Gastrocnemius medialis (tissue), 4 donors: ENCODE results near the gene DGCR6L. TPM values are rescaled to one million over a fixed set of nuclear protein-coding genes. Genes with fewer than 3 reads are reported as not detected.
"Not testable (repeated sequence)": the region's sequence is repeated elsewhere in the genome, so short reads cannot be mapped to it uniquely, and the experiment has no call there.

Source experiments
- ATAC-seq, 2 donors: fragments of 150-250 bp; one replicate each; pipeline ENCODE4 v1.9.1; 2016
- DNase-seq, 2 donors: peaks; one replicate each; pipeline ENCODE4 v3.0.0-alpha.2; 2019
- H3K27ac ChIP-seq, 4 donors: fragments of 200-600 bp; sonication (generic); 1 replicate in 1 of 4; 2 replicates in 3 of 4; pipeline ENCODE4 v1.5.1; 2016 to 2018; ENCODE audit warnings: mild to moderate bottlenecking in 2 of 4, moderate library complexity in 1 of 4
- H3K27me3 ChIP-seq, 3 donors: fragments of 200-600 bp; sonication (generic) in 2 of 3; 1 replicate in 1 of 3; 2 replicates in 2 of 3; pipeline versions ENCODE4 v1.5.1 to v1.6.0; 2016 to 2019; ENCODE audit warnings: mild to moderate bottlenecking in 1 of 3, moderate library complexity in 1 of 3
- H3K36me3 ChIP-seq, 2 donors: fragments of 200-600 bp; sonication (generic) in 1 of 2; one replicate each; pipeline ENCODE4 v1.5.1; 2017 to 2018
- H3K4me1 ChIP-seq, 2 donors: fragments of 200-600 bp; sonication (generic) in 1 of 2; one replicate each; pipeline ENCODE4 v1.5.1; 2016 to 2017; ENCODE audit warnings: mild to moderate bottlenecking in 2 of 2
- H3K4me3 ChIP-seq, 4 donors: fragments of 200-600 bp; sonication (generic) in 3 of 4; 1 replicate in 1 of 4; 2 replicates in 3 of 4; pipeline ENCODE4 v1.5.1; 2016 to 2019; ENCODE audit warnings: mild to moderate bottlenecking in 2 of 4
- H3K9me3 ChIP-seq, 3 donors: fragments of 200-600 bp; sonication (generic) in 2 of 3; 1 replicate in 1 of 3; 2 replicates in 2 of 3; pipeline ENCODE4 v1.5.1; 2016 to 2019
- CTCF ChIP-seq, 5 experiments: fragments of 450-650 bp in 3 of 5; fragments of 200-600 bp in 2 of 5; sonication (generic) in 2 of 5; IDR thresholded peaks in 4 of 5; conservative IDR thresholded peaks in 1 of 5; 1 replicate in 4 of 5; 2 replicates in 1 of 5; pipeline ENCODE4 v1.5.1; 2016 to 2019; ENCODE audit warnings: antibody characterized with exemption in 5 of 5, mild to moderate bottlenecking in 3 of 5, moderate library complexity in 3 of 5
- POLR2A ChIP-seq, 2 donors: fragments of 450-650 bp; IDR thresholded peaks; one replicate each; pipeline ENCODE4 v1.6.1; 2017; ENCODE audit warnings: antibody characterized with exemption in 2 of 2, mild to moderate bottlenecking in 2 of 2, moderate library complexity in 2 of 2
- in situ Hi-C, 4 donors: fragments of 200-750 bp; cut with MboI; loops; one replicate each; pipeline versions ENCODE4 v1.15.0 to v1.8.0; 2017; ENCODE audit warnings: low sequenced_read_pairs in 4 of 4
- intact Hi-C: fragments of 100-400 bp; cut with DNase I; formaldehyde crosslinking; loops from one replicate; pipeline ENCODE4 v1.15.1; 2023; ENCODE audit warnings: low total_unique reads
- total RNA-seq, 4 donors: library from RNA; depleted of rRNA; stranded (reverse); fragments of >200 nt; gene quantifications; one replicate each; pipeline versions ENCODE4 v1.1.0 to v1.2.3, GENCODE V29; 2016

DGCR6L gene
- total RNA-seq, 4 donors from 2014 or later: 43.5 to 105 (median 67.5) TPM

GRCh38 chr22:20285473-20286311 lies 34.2 kb downstream of the DGCR6L start:
- TF ChIP-seq CTCF (IDR thresholded peaks at IDR 0.05 in 4 of 5, conservative IDR thresholded peaks at IDR 0.05 in 1 of 5): peak; percentile 68 to 86 (median 71)
- in situ Hi-C loops, H3K27me3 ChIP-seq: not testable (repeated sequence)

DNA sequence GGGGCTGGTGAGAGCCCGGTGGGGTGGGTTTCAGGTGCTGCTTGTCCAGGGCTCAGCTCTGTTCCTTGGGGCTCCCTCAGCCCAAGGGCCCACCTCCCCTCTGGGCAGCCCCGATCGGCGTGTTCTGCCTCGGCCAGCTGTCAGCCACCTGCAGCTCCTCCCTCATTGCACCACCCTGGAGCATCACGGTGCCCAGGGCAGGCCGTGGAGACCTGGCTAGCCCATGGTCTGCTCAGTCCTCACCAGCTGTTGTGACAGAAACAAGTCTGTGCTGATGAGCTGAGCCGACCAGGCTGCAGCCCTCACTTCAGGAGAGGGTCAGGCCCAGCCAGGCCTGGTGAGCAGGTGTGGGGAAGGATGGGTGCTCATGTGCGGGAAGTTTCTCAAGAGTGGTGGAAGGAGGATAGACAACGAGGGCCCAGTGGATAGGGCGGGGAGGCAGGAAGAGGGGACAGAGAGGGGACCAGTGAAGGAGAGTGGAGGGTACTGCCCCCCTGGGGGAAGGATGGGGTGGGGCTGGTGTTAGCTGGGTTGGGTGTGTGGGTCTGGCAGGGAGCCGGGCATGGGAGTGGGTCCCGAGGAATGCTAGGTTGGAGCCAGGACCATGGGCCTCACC lies 35.3 kb downstream of the DGCR6L start:
- no peak overlapping the region for H3K27ac ChIP-seq
- H3K4me3 ChIP-seq: no peak overlapping the region
- intact Hi-C loops: loop anchor here (1.0 kb wide), 1 partner anchor 127 kb away; no protein-coding TSS in a partner anchor
- H3K9me3 ChIP-seq: no peaks in the 10 kb centered on the region
- in situ Hi-C loops: no loop called here
- TF ChIP-seq POLR2A (IDR thresholded peaks at IDR 0.05) (no peak), CTCF (IDR thresholded peaks at IDR 0.05 in 4 of 5, conservative IDR thresholded peaks at IDR 0.05 in 1 of 5) (no peak)
- ATAC-seq (no peak), DNase-seq (no peak)
- no peaks in the 10 kb centered on the region for H3K27me3 ChIP-seq
- no peaks in the 10 kb centered on the region for H3K4me1 ChIP-seq
- no peaks in the 10 kb centered on the region for H3K36me3 ChIP-seq

More at GRCh38 chr22:20285473-20286311, 34.2 kb downstream of the DGCR6L start:
- not testable (repeated sequence) for H3K9me3 ChIP-seq, H3K4me1 ChIP-seq, H3K36me3 ChIP-seq, H3K27ac ChIP-seq, H3K4me3 ChIP-seq
- peak; percentile 40 to 71 for DNase-seq
- peak; percentile 89 to 92 for ATAC-seq
- intact Hi-C loops: loop anchor here (1.0 kb wide), 1 partner anchor 128 kb away; no protein-coding TSS in a partner anchor

DNA sequence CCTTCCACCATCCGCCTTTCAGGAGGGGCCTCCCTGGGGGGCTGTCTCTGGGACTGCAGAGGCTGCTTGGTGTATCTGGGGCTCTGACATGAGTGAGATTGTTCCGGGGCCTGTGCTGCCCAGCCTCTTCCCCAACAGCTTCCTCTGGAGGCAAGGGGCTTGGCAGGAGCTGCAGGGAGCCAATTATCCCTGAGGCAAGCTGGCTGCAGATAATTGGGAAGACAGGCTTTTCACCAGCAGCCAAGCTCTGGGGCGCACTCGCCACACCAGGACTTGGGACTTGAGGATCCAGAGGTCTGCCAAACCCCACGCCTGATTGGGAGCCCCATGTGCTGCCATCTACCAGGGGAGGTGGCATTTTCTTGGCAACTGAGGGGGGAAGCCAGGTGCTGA lies 36.2 kb downstream of the DGCR6L start:
- Histone ChIP-seq H3K36me3 (no peaks in the 10 kb centered on the region), H3K27me3 (no peaks in the 10 kb centered on the region), H3K9me3 (no peaks in the 10 kb centered on the region), H3K4me1 (no peaks in the 10 kb centered on the region), H3K27ac (no peak overlapping the region), H3K4me3 (no peak overlapping the region)
- TF ChIP-seq POLR2A (IDR thresholded peaks at IDR 0.05) (no peak), CTCF (IDR thresholded peaks at IDR 0.05 in 4 of 5, conservative IDR thresholded peaks at IDR 0.05 in 1 of 5) (no peak)
- ATAC-seq (no peak), DNase-seq (no peak)
- in situ Hi-C loops: no loop called here
- intact Hi-C loops: no loop called here

DNA sequence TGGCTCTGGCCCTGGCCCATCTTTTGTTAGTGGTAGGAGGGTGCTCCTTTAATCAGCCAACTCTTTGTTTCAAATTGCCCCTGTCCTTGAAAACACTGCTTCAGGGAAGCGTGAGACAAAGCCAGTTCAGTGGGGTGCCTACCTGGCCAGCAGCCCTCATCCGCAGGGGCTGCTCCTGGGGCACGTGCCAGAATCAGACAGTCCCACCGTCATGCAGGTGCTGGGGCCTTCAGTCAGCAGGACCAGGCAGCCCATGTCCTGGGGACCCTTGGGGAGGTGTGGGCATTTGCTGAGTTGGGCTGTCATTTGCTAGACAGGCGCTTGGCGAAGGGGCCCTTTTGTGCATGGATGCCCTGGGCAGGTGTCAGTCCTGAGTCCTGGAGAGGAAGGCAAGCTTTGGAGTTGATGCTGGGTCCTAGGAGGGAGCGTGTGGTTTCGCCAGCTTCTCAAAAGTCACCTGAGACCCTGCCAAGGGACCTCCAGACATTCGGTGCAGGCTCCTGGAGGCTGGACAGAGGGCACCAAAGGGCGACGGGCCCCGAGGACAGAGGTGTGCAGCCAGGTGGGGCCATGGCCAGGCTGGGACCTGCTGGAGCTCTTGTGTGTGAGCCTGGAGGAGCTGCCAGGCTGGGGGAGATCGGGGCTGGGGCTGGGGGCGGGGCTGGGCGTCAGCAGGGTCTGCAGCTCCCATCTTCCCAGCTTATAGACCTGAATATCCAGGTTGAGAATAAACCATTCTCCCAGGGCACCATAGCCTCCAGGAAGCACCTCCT lies 36.8 kb downstream of the DGCR6L start:
- intact Hi-C loops: no loop called here
- H3K27ac ChIP-seq: no peak overlapping the region
- no peak for ATAC-seq

More for the DNA sequence above, 36.8 kb downstream of the DGCR6L start:
- no peaks in the 10 kb centered on the region for H3K36me3 ChIP-seq
- no peak overlapping the region for H3K4me3 ChIP-seq
- in situ Hi-C loops: no loop called here
- no peaks in the 10 kb centered on the region for H3K9me3 ChIP-seq
- TF ChIP-seq CTCF (IDR thresholded peaks at IDR 0.05 in 4 of 5, conservative IDR thresholded peaks at IDR 0.05 in 1 of 5) (no peak), POLR2A (IDR thresholded peaks at IDR 0.05) (no peak)
- DNase-seq: no peak
- H3K27me3 ChIP-seq: no peaks in the 10 kb centered on the region
- no peaks in the 10 kb centered on the region for H3K4me1 ChIP-seq
